Smooth muscle cell (in vitro differentiated cells): ENCODE measurements around the gene ATP1A1. TPM values are rescaled to one million over a fixed set of nuclear protein-coding genes. Genes with fewer than 3 reads are reported as not detected.

Experiments used
- DNase-seq: peaks from one replicate; lab custom pipeline; 2025; ENCODE audit not compliant: unreplicated experiment; lab: John Stamatoyannopoulos, UW
- H2AFZ ChIP-seq: fragments of 200-600 bp; sonication (generic); 2 replicates; pipeline ENCODE4 v1.6.0; 2016; ENCODE audit warnings: antibody characterized with exemption, low read depth, mild to moderate bottlenecking
- H3F3A ChIP-seq: fragments of 200-600 bp; sonication (generic); 2 replicates; pipeline ENCODE4 v1.6.0; 2017; ENCODE audit warnings: antibody characterized with exemption, low read depth
- H3K27ac ChIP-seq: fragments of 200-600 bp; sonication (generic); 2 replicates; pipeline ENCODE4 v1.5.1; 2016; ENCODE audit warnings: low read depth, mild to moderate bottlenecking
- H3K27me3 ChIP-seq: fragments of 200-600 bp; sonication (generic); 2 replicates; pipeline ENCODE4 v1.6.1; 2016; ENCODE audit warnings: low read depth, mild to moderate bottlenecking
- H3K36me3 ChIP-seq: fragments of 200-600 bp; sonication (generic); 2 replicates; pipeline ENCODE4 v1.5.1; 2016; ENCODE audit warnings: low read depth
- H3K4me1 ChIP-seq: fragments of 200-600 bp; sonication (generic); 2 replicates; pipeline ENCODE4 v1.5.1; 2016; ENCODE audit warnings: low read depth
- H3K4me2 ChIP-seq: fragments of 200-600 bp; sonication (generic); 2 replicates; pipeline ENCODE4 v1.6.0; 2016; ENCODE audit warnings: mild to moderate bottlenecking
- H3K4me3 ChIP-seq: fragments of 200-600 bp; sonication (generic); 2 replicates; pipeline ENCODE4 v1.5.1; 2016; ENCODE audit warnings: mild to moderate bottlenecking
- H3K79me2 ChIP-seq: fragments of 200-600 bp; sonication (generic); 2 replicates; pipeline ENCODE4 v1.6.0; 2016; ENCODE audit warnings: low read depth, mild to moderate bottlenecking
- H3K9ac ChIP-seq: fragments of 200-600 bp; sonication (generic); 2 replicates; pipeline ENCODE4 v1.6.0; 2016; ENCODE audit warnings: low read depth
- H3K9me3 ChIP-seq: fragments of 200-600 bp; sonication (generic); replicated peaks from 2 replicates; pipeline ENCODE4 v1.5.1; 2016; ENCODE audit warnings: low read depth
- H4K20me1 ChIP-seq: fragments of 200-600 bp; sonication (generic); 2 replicates; pipeline ENCODE4 v1.6.0; 2016; ENCODE audit warnings: low read depth
- CTCF ChIP-seq: fragments of 200-600 bp; sonication (generic); IDR thresholded peaks from 2 replicates; pipeline ENCODE4 v1.5.1; 2017; ENCODE audit warnings: borderline replicate concordance, mild to moderate bottlenecking, antibody characterized with exemption; ENCODE audit not compliant: insufficient read depth, poor library complexity, severe bottlenecking
- WGBS: methylation state at CpG from one replicate; pipeline ENCODE4 v1.1.7; 2016; ENCODE audit warnings: low lambda C conversion rate; 5-methylcytosine and 5-hydroxymethylcytosine counted together
- polyA plus RNA-seq: library from polyadenylated mRNA; unstranded; fragments of >200 nt; fragmentation: Nextera tagmentation; extraction: Ambion mirVana; gene quantifications from 2 replicates; pipeline ENCODE4 v1.2.1, GENCODE V29; 2016
- total RNA-seq: library from RNA; depleted of rRNA; stranded (reverse); fragments of >200 nt; gene quantifications from 2 replicates; pipeline ENCODE4 v1.2.3, GENCODE V29; 2014

The ATP1A1 gene
- total and polyA plus RNA-seq, 2 experiments from 2014 or later, result 75.7 to 104 TPM

- TF ChIP-seq CTCF, result no peak
- Histone ChIP-seq H3K4me1 (peaks cover 41% of the 10 kb centered on the region), H3F3A (peaks cover 30% of the 10 kb centered on the region), H3K79me2 (peaks cover 41% of the 10 kb centered on the region), H2AFZ (peak overlapping the region; percentile 88), H3K9ac (peak overlapping the region; percentile 98), H3K9me3 (no peaks in the 10 kb centered on the region), H4K20me1 (peaks cover 49% of the 10 kb centered on the region), H3K4me2 (peak overlapping the region; percentile 98), H3K36me3 (no peaks in the 10 kb centered on the region), H3K4me3 (peak overlapping the region; percentile 96), H3K27ac (peak overlapping the region; percentile 95), H3K27me3 (no peaks in the 10 kb centered on the region)
- no peak for DNase-seq
- under 1% methylated on average over 48 of the region's 84 CpGs for WGBS
Observed at GRCh38 chr1:116373431-116374352, 648 bp downstream of the ATP1A1 start.

- WGBS, result 11% methylated on average over 26 of the region's 26 CpGs
- Histone ChIP-seq H3K4me1 (peaks cover 41% of the 10 kb centered on the region), H3F3A (peaks cover 31% of the 10 kb centered on the region), H3K27ac (peak overlapping the region; percentile 95), H3K4me3 (peak overlapping the region; percentile 96), H3K36me3 (no peaks in the 10 kb centered on the region), H4K20me1 (peaks cover 58% of the 10 kb centered on the region), H2AFZ (no peak overlapping the region), H3K9me3 (no peaks in the 10 kb centered on the region), H3K27me3 (no peaks in the 10 kb centered on the region), H3K9ac (peak overlapping the region; percentile 98), H3K79me2 (peaks cover 50% of the 10 kb centered on the region), H3K4me2 (peak overlapping the region; percentile 98)
- no peak for DNase-seq
- no peak for TF ChIP-seq CTCF
Observed at GRCh38 chr1:116374353-116375147, 1.5 kb downstream of the ATP1A1 start.

- Histone ChIP-seq H2AFZ (no peak overlapping the region), H3K27me3 (no peaks in the 10 kb centered on the region), H3K9ac (peak overlapping the region; percentile 49), H3K79me2 (peaks cover 57% of the 10 kb centered on the region), H3K36me3 (no peaks in the 10 kb centered on the region), H3K4me2 (peak overlapping the region; percentile 98), H3K27ac (peak overlapping the region; percentile 95), H3K9me3 (no peaks in the 10 kb centered on the region), H3F3A (peaks cover 31% of the 10 kb centered on the region), H3K4me3 (peak overlapping the region; percentile 96), H4K20me1 (peaks cover 65% of the 10 kb centered on the region), H3K4me1 (peaks cover 41% of the 10 kb centered on the region)
- TF ChIP-seq CTCF, result no peak
- no peak for DNase-seq
- whole genome bisulfite sequencing, result 59% methylated on average over 8 of the region's 8 CpGs
Observed at GRCh38 chr1:116375148-116375886, 2.3 kb downstream of the ATP1A1 start.
